GM20000 (cell line): Measurements from ENCODE around the gene FNBP1L.
A peak's percentile ranks its signal among the peaks of the same experiment; 100 is the strongest.
"Not testable (repeated sequence)": the region's sequence is repeated elsewhere in the genome, so short reads cannot be mapped to it uniquely, and the experiment has no call there.

Source experiments
- DNase-seq: peaks from one replicate; pipeline ENCODE4 v3.0.0; 2012; ENCODE audit warnings: low spot score
- TF ChIP-seq, protein P1 (sequence below): IDR thresholded peaks from 2 replicates; pipeline ENCODE4 v1.5.1; 2012; ENCODE audit warnings: mild to moderate bottlenecking, control low read depth; ENCODE audit errors: extremely low read depth, missing control alignments

The FNBP1L gene

GRCh38 chr1:93585059-93585966, 137.4 kb downstream of the FNBP1L start:
- DNase-seq, result no peak
- TF ChIP-seq, protein P1, sequence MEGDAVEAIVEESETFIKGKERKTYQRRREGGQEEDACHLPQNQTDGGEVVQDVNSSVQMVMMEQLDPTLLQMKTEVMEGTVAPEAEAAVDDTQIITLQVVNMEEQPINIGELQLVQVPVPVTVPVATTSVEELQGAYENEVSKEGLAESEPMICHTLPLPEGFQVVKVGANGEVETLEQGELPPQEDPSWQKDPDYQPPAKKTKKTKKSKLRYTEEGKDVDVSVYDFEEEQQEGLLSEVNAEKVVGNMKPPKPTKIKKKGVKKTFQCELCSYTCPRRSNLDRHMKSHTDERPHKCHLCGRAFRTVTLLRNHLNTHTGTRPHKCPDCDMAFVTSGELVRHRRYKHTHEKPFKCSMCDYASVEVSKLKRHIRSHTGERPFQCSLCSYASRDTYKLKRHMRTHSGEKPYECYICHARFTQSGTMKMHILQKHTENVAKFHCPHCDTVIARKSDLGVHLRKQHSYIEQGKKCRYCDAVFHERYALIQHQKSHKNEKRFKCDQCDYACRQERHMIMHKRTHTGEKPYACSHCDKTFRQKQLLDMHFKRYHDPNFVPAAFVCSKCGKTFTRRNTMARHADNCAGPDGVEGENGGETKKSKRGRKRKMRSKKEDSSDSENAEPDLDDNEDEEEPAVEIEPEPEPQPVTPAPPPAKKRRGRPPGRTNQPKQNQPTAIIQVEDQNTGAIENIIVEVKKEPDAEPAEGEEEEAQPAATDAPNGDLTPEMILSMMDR, result no peak

GRCh38 chr1:93587354-93587753, 139.4 kb downstream of the FNBP1L start:
- TF ChIP-seq, protein P1, result no peak
- DNase-seq, result no peak

GRCh38 chr1:93588206-93588605, 140.3 kb downstream of the FNBP1L start:
- no peak for DNase-seq
- TF ChIP-seq, protein P1, result no peak

DNA sequence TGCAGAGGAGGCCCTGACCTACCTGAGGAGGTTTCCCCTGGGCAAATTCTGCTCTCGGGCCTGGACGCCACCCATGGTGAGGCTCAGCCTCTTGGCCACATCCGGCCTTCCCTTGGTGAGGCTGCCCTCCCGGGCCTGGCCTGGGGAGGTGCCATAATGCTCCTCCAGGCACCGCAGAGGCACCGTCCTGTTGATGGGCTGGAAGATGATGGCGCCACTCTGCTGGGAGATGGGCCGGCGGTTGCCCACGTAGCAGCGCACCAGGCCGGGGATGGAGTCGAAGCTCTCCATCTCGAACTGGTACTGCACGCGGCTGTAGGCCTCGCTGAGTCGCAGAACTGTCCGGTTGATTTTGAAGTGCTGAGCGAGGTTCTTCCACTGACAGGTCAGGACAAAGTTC, 141.0 kb downstream of the FNBP1L start:
- DNase-seq, result no peak

GRCh38 chr1:93591291-93591675, 143.4 kb downstream of the FNBP1L start:
- not testable (repeated sequence) for DNase-seq

More for the DNA sequence above, 141.0 kb downstream of the FNBP1L start:
- TF ChIP-seq, protein P1, result no peak

GRCh38 chr1:93591676-93592550, 144.0 kb downstream of the FNBP1L start:
- DNase-seq, result peak; percentile 70

DNA sequence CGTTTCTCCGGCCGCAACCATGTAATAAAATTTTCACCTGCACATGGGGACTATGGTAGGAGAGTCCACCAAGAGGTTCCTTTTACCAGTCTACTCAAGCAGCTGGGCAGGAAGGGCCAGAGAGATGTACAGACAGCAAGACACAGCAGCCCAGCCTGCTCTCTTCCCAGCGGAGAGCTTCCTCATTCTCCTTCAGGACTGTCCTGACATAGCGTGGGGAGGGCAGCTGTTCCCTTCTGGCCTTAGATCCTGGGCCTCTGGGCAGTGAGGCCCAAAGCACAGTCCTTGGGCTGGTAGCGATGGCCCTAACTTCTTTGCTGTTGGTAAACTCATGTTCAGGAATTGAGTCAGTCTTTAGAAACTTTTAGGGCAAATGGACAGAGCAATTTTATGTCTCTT, 144.6 kb downstream of the FNBP1L start:
- no peak for DNase-seq
- TF ChIP-seq, protein P1, result no peak

More at GRCh38 chr1:93591676-93592550, 144.0 kb downstream of the FNBP1L start:
- TF ChIP-seq, protein P1, result no peak
